Astrocyte (in vitro differentiated cells and primary cell): ENCODE results near the gene FAM8A1.

Experiments
- CTCF ChIP-seq: IDR thresholded peaks from 2 replicates; pipeline ENCODE4 v1.5.1; 2011; ENCODE audit warnings: low read depth, mild to moderate bottlenecking, inconsistent platforms, low read length, moderate library complexity; ENCODE audit not compliant: insufficient read depth
- EZH2 ChIP-seq: IDR thresholded peaks from 2 replicates; pipeline ENCODE4 v1.6.1; 2012; ENCODE audit warnings: mild to moderate bottlenecking, low read length, inconsistent platforms; ENCODE audit not compliant: insufficient read depth

GRCh38 chr6:17650656-17651309 is 50.7 kb downstream of the FAM8A1 start:
- TF ChIP-seq CTCF (no peak), EZH2 (no peak)
